Left colon (tissue), 2 donors: ENCODE results near the gene HOXD10. TPM values are rescaled to one million over a fixed set of nuclear protein-coding genes. Genes with fewer than 3 reads are reported as not detected.

Experiments
- ATAC-seq: fragments of 200-7000 bp; cut with Tn5 transposase; one replicate; pipeline ENCODE4 v1.9.1; 2020; ENCODE audit warnings: mild to moderate bottlenecking, moderate library complexity
- DNase-seq, 2 donors: peaks; one replicate each; pipeline ENCODE4 v3.0.0-alpha.2; 2020
- intact Hi-C, 2 donors: fragments of 100-400 bp; cut with DNase I in 1 of 2; cut with micrococcal nuclease in 1 of 2; formaldehyde crosslinking; loops; one replicate each; pipeline versions ENCODE4 v1.11.2 to v1.14.0; 2022; cut with DNase I, micrococcal nuclease
- total RNA-seq, 2 donors: library from RNA; stranded (reverse); fragmentation: NEBNext Ultra II Directional; extraction: Animal tissue kit (Norgen Biotek cat#: 25700); gene quantifications; one replicate each; pipeline ENCODE4 v1.2.1, GENCODE V29; 2021
- donor health status: DM: no; HTN: no; CAD: no.
- donor health status: DM: yes; HTN: yes; CAD: no.

HOXD10 gene
- total RNA-seq, 2 donors from 2014 or later = 1.0 to 14.8 TPM

GRCh38 chr2:176101216-176101830 lies 15.3 kb upstream of the HOXD10 start:
- ATAC-seq (no peak), DNase-seq (no peak)
- intact Hi-C loops = no loop called here

DNA sequence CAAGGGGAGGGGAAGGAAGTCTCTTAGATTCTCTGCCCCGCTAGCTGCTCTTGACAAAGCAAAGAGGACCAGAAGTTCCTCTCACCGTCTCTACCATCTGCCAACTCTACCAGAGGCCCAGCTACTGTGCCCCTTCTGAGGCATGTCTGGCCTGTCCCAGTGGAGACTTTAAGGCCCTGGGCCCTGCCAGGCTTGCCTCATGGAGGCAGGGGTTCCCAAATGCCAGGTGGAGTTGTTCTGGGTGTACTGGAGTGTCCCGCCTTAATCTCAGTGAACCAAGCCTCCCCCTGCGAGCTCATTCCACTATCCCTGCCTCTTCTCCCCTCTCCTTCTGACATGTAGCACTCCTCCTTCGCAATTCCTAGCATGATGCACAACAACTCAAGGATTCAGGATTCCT lies 14.7 kb upstream of the HOXD10 start:
- intact Hi-C loops = no loop called here
- DNase-seq (no peak), ATAC-seq (no peak)

DNA sequence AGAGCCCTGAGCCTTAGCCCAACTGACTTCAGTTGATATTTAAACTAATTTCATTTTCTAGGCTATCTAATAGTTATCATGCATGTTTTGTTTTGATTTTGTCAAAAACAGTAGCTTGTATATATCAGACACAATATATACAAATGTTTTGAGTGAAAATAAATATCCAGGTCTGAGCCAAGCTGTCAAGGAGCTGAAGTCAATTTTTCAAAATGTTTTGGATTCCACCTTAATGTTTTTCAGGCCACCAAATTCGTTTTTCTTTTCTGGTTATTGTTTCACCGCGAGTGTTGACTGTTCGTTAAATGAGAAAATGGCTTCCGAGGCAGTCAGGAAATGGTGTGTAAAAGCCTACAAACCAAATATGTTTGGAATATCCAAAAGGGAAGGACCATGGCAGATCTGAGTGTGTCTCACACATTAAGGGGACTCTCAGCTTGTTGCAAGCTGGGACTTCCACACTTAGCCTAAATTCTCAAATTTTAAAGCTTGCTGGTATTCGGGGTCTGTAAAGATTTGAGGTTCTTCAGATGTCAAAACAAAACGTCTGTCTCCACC lies 14.2 kb upstream of the HOXD10 start:
- no peak for ATAC-seq
- intact Hi-C loops = no loop called here

GRCh38 chr2:176103194-176103593 lies 13.4 kb upstream of the HOXD10 start:
- ATAC-seq (no peak), DNase-seq (no peak)
- intact Hi-C loops = no loop called here

More for the DNA sequence above, 14.2 kb upstream of the HOXD10 start:
- no peak for DNase-seq

- no peak for ATAC-seq
- DNase-seq = peak in 1 of 2 donors; percentile 6
- intact Hi-C loops = no loop called here
These were observed 12.7 kb upstream of the HOXD10 start for GRCh38 chr2:176103742-176104315.

DNA sequence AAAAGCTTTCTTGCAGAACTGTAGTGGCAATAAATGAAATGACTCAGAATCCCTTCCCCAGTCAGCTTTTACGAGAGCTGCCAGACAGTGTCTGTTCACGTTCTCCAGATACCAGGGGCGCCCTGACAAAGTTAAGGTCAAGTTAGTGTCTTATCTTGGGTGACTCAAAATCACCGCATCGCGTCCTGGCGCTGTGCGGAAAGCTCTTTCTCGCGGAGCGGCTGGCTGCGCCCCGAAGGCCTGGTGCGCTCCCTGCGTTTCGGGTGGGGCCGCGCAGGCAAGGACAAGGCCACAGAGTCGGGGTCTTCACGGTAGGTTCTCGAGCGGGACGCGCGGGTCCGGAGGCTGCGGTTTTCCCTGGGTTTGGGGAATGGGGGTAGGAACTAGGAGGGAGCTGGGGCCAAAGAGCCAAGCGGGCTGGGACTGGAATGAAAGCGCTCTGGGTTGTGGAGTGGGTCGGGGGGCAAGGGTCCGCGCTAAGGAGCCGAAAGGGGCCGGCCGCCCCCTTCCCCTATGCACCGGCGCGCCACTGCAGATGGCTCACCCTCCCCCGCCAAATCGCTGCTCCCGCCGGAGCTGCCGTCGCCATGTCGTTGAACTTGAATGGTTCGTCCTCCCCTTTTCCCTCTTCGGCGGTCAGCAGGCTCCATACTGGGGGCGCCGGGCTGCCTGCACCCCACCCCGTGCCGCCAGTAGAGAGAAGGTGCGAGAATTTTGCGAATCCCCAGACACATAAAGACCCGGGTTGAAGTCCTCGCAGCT lies 12.1 kb upstream of the HOXD10 start:
- intact Hi-C loops = no loop called here
- peak in 1 of 2 donors; percentile 27 for DNase-seq
- ATAC-seq = peak; percentile 9

DNA sequence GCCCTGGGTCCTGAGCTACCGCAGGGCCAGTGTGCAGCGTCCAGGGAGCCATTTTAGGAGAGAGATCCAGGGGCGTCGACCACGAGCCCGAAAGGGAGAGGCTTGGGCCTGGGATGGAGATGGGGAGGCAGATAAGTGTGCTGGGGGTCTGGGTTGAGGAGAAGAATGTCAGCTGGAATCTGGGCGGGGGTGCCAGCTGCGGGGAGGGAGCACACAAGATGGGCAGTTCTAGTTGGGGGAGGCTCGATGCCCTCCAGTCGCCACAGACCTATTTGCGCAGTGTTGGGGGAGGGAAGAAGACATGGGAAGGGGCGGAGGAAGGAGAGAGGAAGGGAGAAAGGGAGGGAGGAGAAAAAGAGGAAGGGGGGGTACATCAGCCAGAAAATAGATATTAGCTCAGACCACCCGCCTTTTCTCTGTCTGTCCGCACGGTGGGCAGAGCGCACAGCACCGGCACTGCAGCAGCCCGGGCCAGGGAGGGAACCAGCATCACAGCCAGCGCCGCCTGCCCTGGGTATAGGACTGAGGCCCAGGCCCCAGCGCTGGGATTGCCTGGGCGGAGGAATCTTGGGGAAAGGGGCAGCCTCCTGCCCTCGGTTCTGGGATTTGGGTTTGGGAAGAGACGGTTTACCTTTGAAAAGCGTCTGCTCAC lies 11.4 kb upstream of the HOXD10 start:
- DNase-seq (peak in 1 of 2 donors; percentile 11), ATAC-seq (no peak)
- intact Hi-C loops = no loop called here

DNA sequence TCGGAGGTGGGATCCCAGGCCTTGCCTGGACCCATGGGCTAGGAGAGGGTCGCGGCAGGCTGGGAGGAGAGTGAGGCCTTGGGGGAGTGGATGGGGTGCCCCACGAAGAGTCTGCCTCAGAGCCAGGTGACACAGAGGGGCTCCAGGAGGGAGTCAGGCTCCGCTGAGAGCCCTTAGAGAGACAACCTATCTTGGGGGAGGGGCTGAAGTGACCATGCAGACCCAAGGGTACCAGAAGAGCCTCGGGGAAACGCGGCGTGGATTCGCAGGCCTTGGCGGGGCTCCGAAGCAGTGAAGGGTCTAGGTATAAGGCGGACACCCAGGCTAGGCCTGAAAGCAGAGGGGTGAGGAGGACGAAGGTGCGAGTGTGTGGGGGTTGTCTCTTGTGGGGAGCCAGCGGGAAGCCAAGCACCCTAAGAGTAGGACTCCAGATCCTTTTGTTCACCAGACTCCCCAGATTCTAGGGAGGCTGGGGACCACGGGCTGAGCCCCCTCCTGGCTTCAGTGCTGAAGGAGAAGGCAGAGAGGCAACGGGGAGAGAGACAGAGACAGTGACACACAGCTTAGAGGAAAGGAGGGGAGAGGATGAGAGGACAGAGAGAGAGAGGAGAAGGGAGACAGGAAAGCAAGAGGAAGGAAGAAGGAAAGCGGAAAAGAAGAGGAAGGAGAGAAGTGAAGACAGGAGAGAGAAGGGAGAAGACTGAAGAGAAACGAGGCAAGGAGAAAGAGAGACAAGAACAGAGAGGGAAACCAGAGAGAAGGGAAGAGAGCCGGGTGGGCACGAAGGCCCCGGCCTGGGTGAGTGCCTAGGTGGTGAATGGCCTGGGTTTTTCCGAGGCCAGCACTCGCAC lies 10.6 kb upstream of the HOXD10 start:
- intact Hi-C loops = no loop called here
- ATAC-seq = no peak
- peak in 1 of 2 donors; percentile 6 for DNase-seq

GRCh38 chr2:176106581-176107539 lies 9.7 kb upstream of the HOXD10 start, which contains the start of gene HOXD11:
HOXD11 (plus strand) TSS chr2:176107280; CDS start chr2:176107356, 76 bp downstream.
- ATAC-seq = peak; percentile 58
- intact Hi-C loops = no loop called here
- peak in 1 of 2 donors; percentile 71 for DNase-seq

- intact Hi-C loops = no loop called here
These were observed 8.8 kb upstream of the HOXD10 start for GRCh38 chr2:176107731-176108181.

DNA sequence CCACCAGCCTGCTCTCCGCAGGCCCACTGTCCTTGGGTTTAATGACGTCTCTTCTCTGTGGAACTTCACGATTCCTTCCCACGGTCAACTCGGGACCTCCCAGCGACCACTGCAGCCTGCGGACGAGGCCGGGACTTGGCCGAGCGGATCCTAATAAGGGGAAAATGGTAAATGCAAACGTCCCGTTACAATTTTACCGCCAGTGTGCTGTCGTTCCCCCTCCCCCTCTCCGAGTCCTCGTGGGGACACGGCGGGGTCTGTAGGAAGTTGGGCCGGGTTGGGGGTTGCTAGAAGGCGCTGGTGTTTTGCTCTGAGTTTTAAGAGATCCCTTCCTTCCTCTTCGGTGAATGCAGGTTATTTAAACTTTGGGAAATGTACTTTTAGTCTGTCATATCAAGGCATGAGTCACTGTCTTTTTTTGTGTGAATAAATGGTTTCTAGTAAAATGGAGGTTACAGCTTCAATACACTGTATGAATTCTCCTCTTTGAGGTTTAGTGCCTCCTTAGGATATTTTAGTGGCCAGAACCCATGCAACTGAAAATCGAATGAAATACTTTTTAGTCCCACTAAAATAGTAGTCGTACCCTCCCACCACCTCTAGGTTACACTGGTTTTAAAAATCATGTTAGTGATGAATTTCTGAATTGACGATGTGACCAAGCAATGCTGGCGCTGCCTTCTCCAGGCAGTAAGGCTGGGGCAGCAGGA lies 7.2 kb upstream of the HOXD10 start:
- DNase-seq (peak in 1 of 2 donors; percentile 4), ATAC-seq (no peak)
- intact Hi-C loops = no loop called here

More at GRCh38 chr2:176107731-176108181, 8.8 kb upstream of the HOXD10 start:
- ATAC-seq = no peak
- peak in 1 of 2 donors; percentile 28 for DNase-seq

DNA sequence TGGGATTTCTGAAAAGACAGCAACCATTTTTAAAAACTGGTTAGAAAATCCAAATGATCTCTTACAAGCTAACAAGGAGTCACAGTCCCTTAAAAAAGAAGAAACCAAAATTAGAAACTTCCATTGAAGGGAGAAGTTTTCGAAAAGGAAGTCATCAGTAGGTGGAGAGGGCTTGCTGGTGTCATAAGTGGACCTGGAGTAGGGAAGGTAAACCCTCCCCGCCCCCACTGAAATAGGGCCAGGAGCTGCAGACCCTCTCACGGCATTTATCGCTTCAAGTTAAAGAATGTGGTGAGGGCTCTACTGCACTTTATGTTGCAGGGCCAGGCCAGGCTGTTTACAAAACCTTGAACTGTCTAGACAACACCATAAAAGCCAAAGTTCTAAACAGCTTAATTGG lies 6.6 kb upstream of the HOXD10 start:
- no peak for DNase-seq
- intact Hi-C loops = no loop called here
- no peak for ATAC-seq

- DNase-seq = no peak
- ATAC-seq = no peak
- intact Hi-C loops = no loop called here
These were observed 5.9 kb upstream of the HOXD10 start for GRCh38 chr2:176110415-176111308.

- ATAC-seq (peak; percentile 29), DNase-seq (peak in 1 of 2 donors; percentile 81)
- intact Hi-C loops = no loop called here
These were observed 5.3 kb upstream of the HOXD10 start for GRCh38 chr2:176111309-176111663.

GRCh38 chr2:176111846-176112374 lies 4.7 kb upstream of the HOXD10 start:
- DNase-seq = no peak
- no peak for ATAC-seq
- intact Hi-C loops = no loop called here
